ENCODE measurements around the gene SMIM33.

DNA sequence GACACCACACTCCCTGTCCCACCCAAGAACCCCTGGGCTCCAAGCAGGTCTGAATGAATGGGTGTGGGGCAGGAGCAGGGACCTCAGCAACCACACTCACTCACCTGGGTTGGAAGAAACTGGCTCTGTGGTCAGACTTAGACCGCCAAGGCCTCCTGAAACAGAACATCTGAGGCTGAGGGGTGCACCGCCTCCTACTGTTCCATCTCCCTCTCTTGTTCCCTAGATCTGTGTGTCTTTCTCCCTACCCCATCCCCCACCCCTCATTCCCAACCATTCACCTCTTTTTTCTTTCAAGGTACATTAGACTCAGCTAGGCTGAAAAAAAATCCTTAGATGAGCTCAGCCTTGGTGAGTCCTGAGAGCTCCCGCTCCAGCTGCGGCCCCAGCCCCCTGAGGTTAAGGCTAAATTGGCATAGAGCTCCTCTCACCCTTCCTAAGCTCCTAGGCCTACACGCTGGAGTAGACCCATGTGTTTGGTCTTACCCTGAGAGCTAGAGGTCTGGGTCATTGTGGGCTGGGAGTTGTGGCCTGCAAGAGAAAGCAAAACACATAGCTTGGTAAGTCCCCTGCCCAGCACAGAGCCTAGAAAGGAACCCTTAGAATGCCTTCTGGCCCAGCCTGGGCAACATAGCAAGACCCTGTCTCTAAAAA, 13.0 kb upstream of the SMIM33 start:
- TF ChIP-seq, protein P1, sequence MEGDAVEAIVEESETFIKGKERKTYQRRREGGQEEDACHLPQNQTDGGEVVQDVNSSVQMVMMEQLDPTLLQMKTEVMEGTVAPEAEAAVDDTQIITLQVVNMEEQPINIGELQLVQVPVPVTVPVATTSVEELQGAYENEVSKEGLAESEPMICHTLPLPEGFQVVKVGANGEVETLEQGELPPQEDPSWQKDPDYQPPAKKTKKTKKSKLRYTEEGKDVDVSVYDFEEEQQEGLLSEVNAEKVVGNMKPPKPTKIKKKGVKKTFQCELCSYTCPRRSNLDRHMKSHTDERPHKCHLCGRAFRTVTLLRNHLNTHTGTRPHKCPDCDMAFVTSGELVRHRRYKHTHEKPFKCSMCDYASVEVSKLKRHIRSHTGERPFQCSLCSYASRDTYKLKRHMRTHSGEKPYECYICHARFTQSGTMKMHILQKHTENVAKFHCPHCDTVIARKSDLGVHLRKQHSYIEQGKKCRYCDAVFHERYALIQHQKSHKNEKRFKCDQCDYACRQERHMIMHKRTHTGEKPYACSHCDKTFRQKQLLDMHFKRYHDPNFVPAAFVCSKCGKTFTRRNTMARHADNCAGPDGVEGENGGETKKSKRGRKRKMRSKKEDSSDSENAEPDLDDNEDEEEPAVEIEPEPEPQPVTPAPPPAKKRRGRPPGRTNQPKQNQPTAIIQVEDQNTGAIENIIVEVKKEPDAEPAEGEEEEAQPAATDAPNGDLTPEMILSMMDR (IDR thresholded peaks at IDR 0.05), result no peak
- no peak for TF ChIP-seq POLR2A (IDR thresholded peaks at IDR 0.05)
